ENCODE results near the gene SCGB1C2.
"Not testable (repeated sequence)": the region's sequence is repeated elsewhere in the genome, so short reads cannot be mapped to it uniquely, and the experiment has no call there.

Gene SCGB1C2

DNA sequence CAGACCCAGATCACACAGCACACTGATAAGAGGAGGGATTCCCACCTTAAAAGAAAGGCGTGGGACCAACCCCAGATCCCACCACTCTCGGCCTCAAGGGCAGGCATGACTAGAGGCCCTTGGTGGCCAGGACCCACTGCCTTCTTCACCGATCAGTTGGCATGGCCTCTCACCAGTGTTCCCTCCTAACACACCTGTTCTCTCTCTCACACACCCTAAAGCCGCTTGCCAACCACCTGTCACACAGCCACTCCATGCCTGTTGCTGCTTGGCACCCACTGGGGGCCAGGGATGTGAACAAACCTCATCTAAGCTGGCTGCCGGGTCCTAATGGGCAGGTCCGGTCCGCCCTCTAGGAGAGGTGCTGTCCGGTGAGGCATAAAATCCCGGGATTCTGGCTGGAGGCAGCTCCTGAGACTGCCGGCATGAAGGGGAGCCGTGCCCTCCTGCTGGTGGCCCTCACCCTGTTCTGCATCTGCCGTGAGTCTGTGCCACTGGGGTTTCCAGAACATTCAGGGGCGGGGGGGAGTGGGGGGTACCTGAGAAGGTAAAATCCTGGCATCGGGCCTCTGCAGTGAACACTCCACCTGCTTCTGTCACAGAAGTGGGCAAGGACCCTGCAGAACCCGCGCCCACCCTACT is at the start of gene SCGB1C2:
Gene SCGB1C2 (plus strand): TSS at position 404 of the 642 bp plus-strand sequence. CDS start 22 bp downstream, at position 426.
- H3K4me3 ChIP-seq (ENCODE audit: low read depth, low read length); DNase-seq (ENCODE audit: low read depth): not testable (repeated sequence)

DNA sequence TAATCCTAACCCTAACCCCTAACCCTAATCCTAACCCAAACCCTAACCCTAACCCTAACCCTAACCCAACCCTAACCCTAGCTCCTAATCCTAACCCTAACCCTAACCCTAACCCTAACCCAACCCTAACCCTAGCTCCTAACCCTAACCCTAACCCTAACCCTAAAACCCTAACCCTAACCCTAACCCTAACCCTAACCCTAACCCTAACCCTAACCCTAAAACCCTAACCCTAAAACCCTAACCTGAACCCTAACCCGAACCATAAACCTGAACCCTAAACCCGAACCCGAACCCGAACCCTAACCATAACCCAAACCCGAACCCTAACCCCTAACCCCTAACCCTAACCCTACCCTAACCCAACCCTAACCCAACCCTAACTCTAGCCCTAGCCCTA is 24.3 kb upstream of the SCGB1C2 start:
- not testable (repeated sequence) for DNase-seq (ENCODE audit: low read depth); H3K4me3 ChIP-seq (ENCODE audit: low read depth, low read length)

DNA sequence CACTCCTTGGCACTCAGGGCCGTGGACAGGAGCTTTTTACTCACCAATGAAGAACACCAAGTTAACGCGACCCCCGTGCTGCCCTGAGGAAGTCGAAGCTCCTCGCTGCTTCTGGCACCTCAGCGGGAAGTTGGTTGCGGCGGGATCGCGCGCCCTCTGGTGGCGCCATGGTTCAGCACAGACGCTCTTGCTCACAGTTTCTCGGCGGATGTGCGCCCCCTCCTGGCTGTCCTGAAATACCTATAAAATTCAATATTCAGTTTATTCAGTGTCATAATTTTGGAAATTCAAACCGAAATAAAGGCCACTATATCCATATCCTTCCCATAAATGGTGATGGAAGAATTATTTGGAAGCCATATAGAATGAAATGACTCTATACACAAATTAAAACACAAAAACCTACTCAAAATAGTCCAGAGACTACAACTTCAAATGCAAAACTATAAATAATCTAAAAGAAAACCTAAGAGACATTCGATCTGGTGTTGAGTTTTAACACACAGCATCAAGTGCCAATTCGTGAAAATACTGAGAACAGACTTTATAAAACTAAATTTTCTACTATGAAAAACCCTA is 18.9 kb upstream of the SCGB1C2 start:
- DNase-seq (ENCODE audit: low read depth); H3K4me3 ChIP-seq (ENCODE audit: low read depth, low read length): not testable (repeated sequence)
- TF ChIP-seq, protein P1, sequence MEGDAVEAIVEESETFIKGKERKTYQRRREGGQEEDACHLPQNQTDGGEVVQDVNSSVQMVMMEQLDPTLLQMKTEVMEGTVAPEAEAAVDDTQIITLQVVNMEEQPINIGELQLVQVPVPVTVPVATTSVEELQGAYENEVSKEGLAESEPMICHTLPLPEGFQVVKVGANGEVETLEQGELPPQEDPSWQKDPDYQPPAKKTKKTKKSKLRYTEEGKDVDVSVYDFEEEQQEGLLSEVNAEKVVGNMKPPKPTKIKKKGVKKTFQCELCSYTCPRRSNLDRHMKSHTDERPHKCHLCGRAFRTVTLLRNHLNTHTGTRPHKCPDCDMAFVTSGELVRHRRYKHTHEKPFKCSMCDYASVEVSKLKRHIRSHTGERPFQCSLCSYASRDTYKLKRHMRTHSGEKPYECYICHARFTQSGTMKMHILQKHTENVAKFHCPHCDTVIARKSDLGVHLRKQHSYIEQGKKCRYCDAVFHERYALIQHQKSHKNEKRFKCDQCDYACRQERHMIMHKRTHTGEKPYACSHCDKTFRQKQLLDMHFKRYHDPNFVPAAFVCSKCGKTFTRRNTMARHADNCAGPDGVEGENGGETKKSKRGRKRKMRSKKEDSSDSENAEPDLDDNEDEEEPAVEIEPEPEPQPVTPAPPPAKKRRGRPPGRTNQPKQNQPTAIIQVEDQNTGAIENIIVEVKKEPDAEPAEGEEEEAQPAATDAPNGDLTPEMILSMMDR (IDR thresholded peaks at IDR 0.05; ENCODE audit: low read depth, low read length, missing control alignments): peak; percentile 29

DNA sequence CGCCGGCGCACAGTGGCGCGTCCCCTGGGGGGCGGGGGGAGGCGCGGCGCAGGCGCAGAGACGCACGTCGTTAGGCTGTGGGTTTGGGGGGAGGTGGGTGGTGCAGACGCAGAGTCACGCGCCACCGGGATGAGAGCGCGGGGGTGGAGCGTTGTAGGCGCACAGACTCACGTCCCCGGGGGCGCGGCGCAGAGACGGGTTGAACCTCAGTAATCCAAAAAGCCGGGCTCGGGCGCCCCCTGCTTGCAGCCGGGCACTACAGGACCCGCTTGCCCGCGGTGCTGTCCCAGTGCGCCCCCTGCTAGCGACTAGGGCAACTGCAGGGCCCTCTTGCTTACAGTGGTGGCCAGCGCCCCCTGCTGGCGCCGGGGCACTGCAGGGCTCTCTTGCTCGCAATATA is 3.4 kb upstream of the SCGB1C2 start:
- H3K4me3 ChIP-seq (ENCODE audit: low read depth, low read length); DNase-seq (ENCODE audit: low read depth): not testable (repeated sequence)

DNA sequence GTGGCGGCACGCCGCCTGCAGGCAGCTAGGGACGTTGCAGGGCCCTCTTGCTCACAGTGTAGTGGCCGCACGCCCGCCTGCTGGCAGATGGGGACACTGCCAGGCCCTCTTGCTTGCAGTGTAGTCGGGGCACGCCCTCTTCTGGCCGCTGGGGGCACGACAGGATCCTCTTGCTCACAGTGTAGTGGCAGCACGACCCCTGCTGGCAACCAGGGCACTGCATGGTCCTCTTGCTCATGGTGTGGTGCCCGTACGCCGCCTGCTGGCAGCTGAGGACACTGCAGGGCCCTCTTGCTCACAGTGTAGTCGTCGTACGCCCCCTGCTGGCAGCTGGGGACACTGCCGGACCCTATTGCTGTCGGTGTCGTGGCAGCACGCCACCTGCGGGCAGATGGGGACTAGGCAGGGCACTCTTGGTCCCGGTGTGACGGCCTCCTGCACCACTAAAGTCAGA is 3.0 kb upstream of the SCGB1C2 start:
- H3K4me3 ChIP-seq (ENCODE audit: low read depth, low read length); DNase-seq (ENCODE audit: low read depth): not testable (repeated sequence)
- TF ChIP-seq, protein P1 (IDR thresholded peaks at IDR 0.05; ENCODE audit: low read depth, low read length, missing control alignments): peak; percentile 38

DNA sequence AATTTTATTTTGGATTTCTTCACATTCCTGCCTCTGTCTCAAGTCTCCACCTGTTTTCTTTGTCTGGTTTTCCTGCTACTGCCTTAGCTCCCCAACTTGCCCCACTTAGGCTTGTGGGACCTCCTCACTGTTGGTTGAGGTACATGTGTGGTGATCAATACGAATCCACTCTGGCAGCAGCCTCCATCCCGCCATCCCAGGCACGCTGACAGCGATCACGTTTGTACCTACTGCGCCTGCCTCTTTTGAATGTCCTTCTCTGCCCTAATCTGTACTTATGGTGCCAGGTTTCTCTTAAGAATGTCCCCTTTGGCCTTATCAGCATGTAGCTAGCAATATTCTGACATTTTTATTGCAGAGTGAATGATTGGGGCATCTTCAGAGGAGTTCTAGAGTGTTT is 2.3 kb upstream of the SCGB1C2 start:
- H3K4me3 ChIP-seq (ENCODE audit: low read depth, low read length); DNase-seq (ENCODE audit: low read depth): not testable (repeated sequence)

DNA sequence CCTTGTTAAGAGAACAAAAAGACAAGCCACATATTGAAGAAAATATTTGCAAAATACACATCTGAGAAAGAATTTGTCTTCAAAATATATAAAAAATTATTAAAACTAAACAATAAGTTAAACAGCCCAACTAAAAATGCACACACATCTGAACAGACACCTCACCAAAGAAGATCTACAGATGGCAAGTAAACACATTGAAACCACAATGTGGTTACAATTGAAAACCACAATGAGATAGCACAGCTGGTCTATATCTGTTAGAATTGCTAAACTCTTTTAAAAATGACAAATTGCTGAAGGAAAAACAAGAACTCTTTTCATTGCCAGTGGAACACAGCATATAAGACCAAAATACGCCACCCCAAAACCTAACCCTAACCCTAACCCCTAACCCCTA is 1.5 kb upstream of the SCGB1C2 start:
- DNase-seq (ENCODE audit: low read depth); H3K4me3 ChIP-seq (ENCODE audit: low read depth, low read length): not testable (repeated sequence)

DNA sequence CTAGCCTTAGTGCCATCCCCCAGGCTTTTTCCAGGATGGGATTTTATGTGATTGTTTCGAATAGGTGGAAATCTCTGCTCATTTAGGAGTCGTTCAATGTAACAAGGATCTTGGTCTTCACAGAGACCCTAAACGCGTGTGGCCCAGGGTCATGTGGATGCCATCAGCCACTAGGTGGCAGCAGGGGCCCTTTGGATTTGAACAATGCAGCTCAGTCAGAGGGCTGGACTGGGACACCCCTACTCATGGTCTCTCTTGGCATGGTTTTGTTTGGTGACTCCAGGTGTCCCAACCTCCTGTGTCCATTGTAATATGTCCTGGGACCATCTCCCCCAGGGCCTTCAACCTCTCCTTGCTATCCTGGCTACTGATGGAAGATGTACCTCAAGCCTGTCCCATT is 838 bp upstream of the SCGB1C2 start:
- TF ChIP-seq, protein P1 (IDR thresholded peaks at IDR 0.05; ENCODE audit: low read depth, low read length, missing control alignments): peak; percentile 44
- not testable (repeated sequence) for H3K4me3 ChIP-seq (ENCODE audit: low read depth, low read length); DNase-seq (ENCODE audit: low read depth)

DNA sequence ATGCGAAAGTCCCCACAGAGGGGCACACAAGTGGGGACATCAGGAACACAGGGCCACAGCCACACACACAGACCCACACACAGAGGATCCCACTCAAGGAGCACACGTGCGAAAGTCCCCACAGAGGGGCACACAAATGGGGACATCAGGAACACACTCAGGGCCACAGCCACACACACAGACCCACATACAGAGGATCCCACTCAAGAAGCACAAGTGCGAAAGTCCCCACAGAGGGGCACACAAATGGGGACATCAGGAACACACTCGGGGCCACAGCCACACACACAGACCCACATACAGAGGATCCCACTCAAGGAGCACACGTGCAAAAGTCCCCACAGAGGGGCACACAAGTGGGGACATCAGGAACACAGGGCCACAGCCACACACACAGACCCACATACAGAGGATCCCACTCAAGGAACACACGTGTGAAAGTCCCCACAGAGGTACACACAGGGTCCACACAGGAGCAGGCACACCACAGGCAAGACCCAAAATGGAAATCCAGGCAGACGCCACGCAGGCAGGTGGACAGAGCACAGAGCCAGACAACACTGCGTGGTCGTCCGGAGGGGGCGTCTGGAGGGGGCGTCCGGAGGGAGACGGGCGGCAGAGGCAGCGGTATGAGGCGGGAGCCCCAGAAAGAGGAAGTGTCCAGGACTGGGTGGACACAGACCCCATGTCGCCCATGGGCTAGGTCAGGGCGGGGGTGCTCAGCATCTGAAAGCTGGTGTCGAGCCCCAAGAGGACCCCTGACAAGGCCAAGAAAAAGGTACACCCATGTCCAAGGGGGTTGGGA is 2.2 kb downstream of the SCGB1C2 start:
- not testable (repeated sequence) for H3K4me3 ChIP-seq (ENCODE audit: low read depth, low read length); DNase-seq (ENCODE audit: low read depth)

DNA sequence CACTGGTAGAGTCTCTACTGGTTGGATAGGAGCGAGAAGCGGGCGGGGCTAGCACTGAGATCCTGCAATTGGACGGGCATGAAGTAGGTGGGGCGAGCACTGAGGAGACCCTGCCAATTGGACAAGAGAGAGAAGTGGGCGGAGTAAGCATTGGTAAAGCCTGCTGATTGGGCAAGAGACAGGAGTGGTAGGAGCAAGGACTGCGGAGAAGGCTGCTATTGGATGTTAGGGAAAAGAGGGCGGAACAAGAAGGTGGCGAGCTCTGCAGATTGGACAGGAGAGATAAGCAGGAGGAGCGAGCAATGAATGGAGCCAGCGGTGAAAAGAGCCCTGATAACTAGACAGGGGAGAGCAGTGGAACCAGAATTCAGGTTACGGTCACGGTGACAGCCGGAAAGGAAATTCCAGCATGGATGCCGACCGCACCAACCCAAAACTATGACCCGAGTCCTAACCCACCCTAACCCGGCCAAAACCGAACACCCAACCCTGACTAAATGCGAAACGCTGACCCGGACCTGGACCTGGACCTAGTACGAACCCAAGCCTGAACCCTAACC is 4.8 kb downstream of the SCGB1C2 start:
- TF ChIP-seq, protein P1 (IDR thresholded peaks at IDR 0.05; ENCODE audit: low read depth, low read length, missing control alignments): no peak
- peak; percentile 18 for DNase-seq (ENCODE audit: low read depth)
- H3K4me3 ChIP-seq (ENCODE audit: low read depth, low read length): no peak overlapping the region

Measured in GM12864 (cell line).